Neural cell (in vitro differentiated cells): ENCODE measurements around the gene TBX18. TPM values are rescaled to one million over a fixed set of nuclear protein-coding genes. Genes with fewer than 3 reads are reported as not detected.

Source experiments
- H2AFZ ChIP-seq: fragments of 200-600, 300-800 bp; sonication (generic), shearing (Covaris generic); 2 replicates; pipeline ENCODE4 v1.6.0; 2014; ENCODE audit warnings: low read depth, mild to moderate bottlenecking, antibody characterized with exemption, low read length, moderate library complexity
- H3F3A ChIP-seq: fragments of 200-600 bp; shearing (Covaris generic); 2 replicates; pipeline ENCODE4 v1.6.1; 2016; ENCODE audit warnings: mild to moderate bottlenecking, moderate library complexity, mixed read lengths, antibody characterized with exemption, low read length; ENCODE audit not compliant: insufficient read depth, poor library complexity, severe bottlenecking
- H3K27ac ChIP-seq: fragments of 200-600, 300-800 bp; sonication (generic), shearing (Covaris generic); 2 replicates; pipeline ENCODE4 v1.5.1; 2014; ENCODE audit warnings: mild to moderate bottlenecking, low read length, moderate library complexity
- H3K27me3 ChIP-seq: fragments of 300-800, 200-600 bp; sonication (generic), shearing (Covaris generic); 2 replicates; pipeline ENCODE4 v1.6.0; 2014; ENCODE audit warnings: mild to moderate bottlenecking, low read depth, low read length, moderate library complexity; ENCODE audit not compliant: insufficient read depth
- H3K36me3 ChIP-seq: fragments of 300-800, 200-600 bp; sonication (generic), shearing (Covaris generic); 2 replicates; pipeline ENCODE4 v1.5.1; 2014; ENCODE audit warnings: mild to moderate bottlenecking, antibody characterized with exemption, low read length, moderate library complexity; ENCODE audit not compliant: insufficient read depth
- H3K4me2 ChIP-seq: fragments of 300-800, 200-600 bp; sonication (generic), shearing (Covaris generic); 2 replicates; pipeline ENCODE4 v1.6.0; 2014; ENCODE audit warnings: mild to moderate bottlenecking, low read length
- H3K4me3 ChIP-seq: fragments of 300-800, 200-600 bp; sonication (generic), shearing (Covaris generic); 2 replicates; pipeline ENCODE4 v1.5.1; 2014; ENCODE audit warnings: mild to moderate bottlenecking, low read length, moderate library complexity
- H3K79me2 ChIP-seq: fragments of 200-600 bp; shearing (Covaris generic); replicated peaks from 2 replicates; pipeline ENCODE4 v1.6.0; 2014; ENCODE audit warnings: mild to moderate bottlenecking, low read length, moderate library complexity; ENCODE audit not compliant: insufficient read depth
- H3K9ac ChIP-seq: fragments of 300-800, 200-600 bp; sonication (generic), shearing (Covaris generic); 2 replicates; pipeline ENCODE4 v1.6.1; 2016; ENCODE audit warnings: mild to moderate bottlenecking, low read length, mixed read lengths
- H3K9me2 ChIP-seq: fragments of 200-600 bp; shearing (Covaris generic); 2 replicates; pipeline ENCODE4 v1.6.1; 2016; ENCODE audit warnings: mild to moderate bottlenecking, low read length, mixed read lengths; ENCODE audit not compliant: insufficient read depth
- H3K9me3 ChIP-seq: fragments of 200-600, 300-800 bp; sonication (generic), shearing (Covaris generic); 2 replicates; pipeline ENCODE4 v1.6.1; 2016; ENCODE audit warnings: mild to moderate bottlenecking, mixed run types, low read length, moderate library complexity, mixed read lengths
- H4K20me1 ChIP-seq: fragments of 200-600 bp; shearing (Covaris generic); 2 replicates; pipeline ENCODE4 v1.6.1; 2016; ENCODE audit warnings: mild to moderate bottlenecking, mixed run types; ENCODE audit not compliant: insufficient read depth
- EP300 ChIP-seq: fragments of 450-650 bp; conservative IDR thresholded peaks from 2 replicates; pipeline ENCODE4 v1.6.1; 2014; ENCODE audit warnings: antibody characterized with exemption, mild to moderate bottlenecking, moderate library complexity; ENCODE audit not compliant: poor library complexity, severe bottlenecking
- EZH2 ChIP-seq: fragments of 200-600, 300-800 bp; shearing (Covaris generic), sonication (generic); IDR thresholded peaks from 2 replicates; pipeline ENCODE4 v1.6.1; 2014; ENCODE audit warnings: antibody characterized with exemption, low read length, borderline replicate concordance, mild to moderate bottlenecking; ENCODE audit not compliant: insufficient read depth, poor library complexity, severe bottlenecking
- MXI1 ChIP-seq: fragments of 450-650 bp; conservative IDR thresholded peaks from 2 replicates; pipeline ENCODE4 v1.6.1; 2014; ENCODE audit warnings: antibody characterized with exemption, mild to moderate bottlenecking; ENCODE audit not compliant: poor library complexity, severe bottlenecking
- POLR2AphosphoS5 ChIP-seq: IDR thresholded peaks from 2 replicates; pipeline ENCODE4 v1.6.1; 2012
- RAD21 ChIP-seq: fragments of 450-650 bp; conservative IDR thresholded peaks from 2 replicates; pipeline ENCODE4 v1.6.1; 2014; ENCODE audit warnings: antibody characterized with exemption, mild to moderate bottlenecking, moderate library complexity
- REST ChIP-seq: IDR thresholded peaks from 2 replicates; pipeline ENCODE4 v1.6.1; 2012; ENCODE audit warnings: borderline replicate concordance
- SMC3 ChIP-seq: fragments of 450-650 bp; conservative IDR thresholded peaks from 2 replicates; pipeline ENCODE4 v1.6.1; 2014; ENCODE audit warnings: antibody characterized with exemption, mild to moderate bottlenecking, moderate library complexity; ENCODE audit not compliant: poor library complexity
- TAF1 ChIP-seq: IDR thresholded peaks from 2 replicates; pipeline ENCODE4 v1.6.1; 2012; ENCODE audit warnings: low read depth
- polyA plus RNA-seq: library from polyadenylated mRNA; depleted of rRNA; stranded (reverse); fragments of >200 nt; gene quantifications from 2 replicates; pipeline ENCODE4 v1.2.3, GENCODE V29; 2014
- TF ChIP-seq, protein P1 (sequence below): fragments of 450-650 bp; IDR thresholded peaks from 2 replicates; pipeline ENCODE4 v1.5.1; 2014; ENCODE audit warnings: antibody characterized with exemption, mild to moderate bottlenecking, moderate library complexity; ENCODE audit not compliant: poor library complexity, severe bottlenecking

TBX18 gene
- polyA plus RNA-seq, 1 donor from 2014 or later, result not detected

- H2AFZ ChIP-seq, result no peak overlapping the region
These were observed 94.5 kb downstream of the TBX18 start for GRCh38 chr6:84669945-84670344.

GRCh38 chr6:84667252-84668213, 96.9 kb downstream of the TBX18 start:
- H3K27ac ChIP-seq, result no peak overlapping the region
- H3F3A ChIP-seq, result no peaks in the 10 kb centered on the region
- no peaks in the 10 kb centered on the region for H3K9me3 ChIP-seq
- H3K27me3 ChIP-seq, result no peaks in the 10 kb centered on the region
- H3K9ac ChIP-seq, result no peak overlapping the region
- TF ChIP-seq MXI1, result no peak
- TF ChIP-seq EP300, result no peak
- TF ChIP-seq RAD21, result no peak
- no peak for TF ChIP-seq POLR2AphosphoS5
- H4K20me1 ChIP-seq, result no peaks in the 10 kb centered on the region
- no peaks in the 10 kb centered on the region for H3K9me2 ChIP-seq
- no peak overlapping the region for H3K4me2 ChIP-seq
- no peak overlapping the region for H3K4me3 ChIP-seq
- no peaks in the 10 kb centered on the region for H3K79me2 ChIP-seq
- H2AFZ ChIP-seq, result no peak overlapping the region
- no peaks in the 10 kb centered on the region for H3K36me3 ChIP-seq

More at GRCh38 chr6:84669945-84670344, 94.5 kb downstream of the TBX18 start:
- H3K36me3 ChIP-seq, result no peaks in the 10 kb centered on the region
- no peaks in the 10 kb centered on the region for H3K9me2 ChIP-seq
- H3F3A ChIP-seq, result no peaks in the 10 kb centered on the region
- no peaks in the 10 kb centered on the region for H3K27me3 ChIP-seq
- no peaks in the 10 kb centered on the region for H4K20me1 ChIP-seq
- no peaks in the 10 kb centered on the region for H3K79me2 ChIP-seq
- no peak overlapping the region for H3K27ac ChIP-seq
- no peak overlapping the region for H3K9ac ChIP-seq
- TF ChIP-seq RAD21 (no peak), EP300 (no peak), SMC3 (no peak), TAF1 (no peak), POLR2AphosphoS5 (no peak), EZH2 (no peak), REST (no peak), MXI1 (no peak)
- TF ChIP-seq, protein P1, sequence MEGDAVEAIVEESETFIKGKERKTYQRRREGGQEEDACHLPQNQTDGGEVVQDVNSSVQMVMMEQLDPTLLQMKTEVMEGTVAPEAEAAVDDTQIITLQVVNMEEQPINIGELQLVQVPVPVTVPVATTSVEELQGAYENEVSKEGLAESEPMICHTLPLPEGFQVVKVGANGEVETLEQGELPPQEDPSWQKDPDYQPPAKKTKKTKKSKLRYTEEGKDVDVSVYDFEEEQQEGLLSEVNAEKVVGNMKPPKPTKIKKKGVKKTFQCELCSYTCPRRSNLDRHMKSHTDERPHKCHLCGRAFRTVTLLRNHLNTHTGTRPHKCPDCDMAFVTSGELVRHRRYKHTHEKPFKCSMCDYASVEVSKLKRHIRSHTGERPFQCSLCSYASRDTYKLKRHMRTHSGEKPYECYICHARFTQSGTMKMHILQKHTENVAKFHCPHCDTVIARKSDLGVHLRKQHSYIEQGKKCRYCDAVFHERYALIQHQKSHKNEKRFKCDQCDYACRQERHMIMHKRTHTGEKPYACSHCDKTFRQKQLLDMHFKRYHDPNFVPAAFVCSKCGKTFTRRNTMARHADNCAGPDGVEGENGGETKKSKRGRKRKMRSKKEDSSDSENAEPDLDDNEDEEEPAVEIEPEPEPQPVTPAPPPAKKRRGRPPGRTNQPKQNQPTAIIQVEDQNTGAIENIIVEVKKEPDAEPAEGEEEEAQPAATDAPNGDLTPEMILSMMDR, result no peak
- no peak overlapping the region for H3K4me2 ChIP-seq
- no peak overlapping the region for H3K4me3 ChIP-seq
- no peaks in the 10 kb centered on the region for H3K9me3 ChIP-seq
